SH-SY5Y (cell line): Measurements from ENCODE around the gene ANKS3.

ENCODE experiments used
- GATA2 ChIP-seq: IDR thresholded peaks from 2 replicates; pipeline ENCODE4 v1.6.1; 2011; ENCODE audit warnings: mild to moderate bottlenecking, low read depth, low read length
- GATA3 ChIP-seq: IDR thresholded peaks from 2 replicates; pipeline ENCODE4 v1.6.1; 2011; ENCODE audit warnings: low read depth, mild to moderate bottlenecking, low read length, moderate library complexity

DNA sequence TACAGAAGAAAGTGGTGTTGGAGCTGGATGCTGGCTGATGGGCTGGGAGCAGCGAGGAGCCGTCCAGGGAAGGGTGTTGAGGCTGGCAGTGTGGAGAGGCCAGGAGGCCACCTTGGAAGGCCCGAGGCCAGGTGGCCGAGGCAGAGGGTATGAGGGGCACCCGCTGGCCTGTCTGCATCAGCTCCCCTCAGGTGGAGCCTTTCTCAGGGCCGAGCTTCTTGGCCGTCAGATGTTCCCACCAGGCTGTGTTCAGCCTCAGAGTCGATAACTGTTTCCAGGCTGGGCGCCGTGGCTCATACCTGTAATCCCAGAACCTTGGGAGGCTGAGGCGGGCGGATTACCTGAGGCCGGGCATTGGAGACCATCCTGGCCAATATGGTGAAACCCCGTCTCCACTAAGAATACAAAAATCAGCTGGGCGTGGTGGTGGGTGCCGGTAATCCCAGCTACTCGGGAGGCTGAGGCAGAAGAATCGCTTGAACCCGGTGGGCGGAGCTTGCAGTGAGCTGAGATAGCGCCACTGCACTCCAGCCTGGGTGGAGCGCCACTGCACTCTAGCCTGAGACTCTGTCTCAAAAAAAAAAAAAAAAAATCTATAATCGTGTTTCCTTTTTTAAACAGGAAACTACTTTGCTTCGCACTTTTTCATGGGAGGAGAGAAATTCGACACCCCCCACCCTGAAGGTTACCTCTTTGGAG lies 84.2 kb downstream of the ANKS3 start:
- no peak for TF ChIP-seq GATA3
- TF ChIP-seq GATA2 = no peak
